ENCODE results near the gene SRRM2.

Gene SRRM2

DNA sequence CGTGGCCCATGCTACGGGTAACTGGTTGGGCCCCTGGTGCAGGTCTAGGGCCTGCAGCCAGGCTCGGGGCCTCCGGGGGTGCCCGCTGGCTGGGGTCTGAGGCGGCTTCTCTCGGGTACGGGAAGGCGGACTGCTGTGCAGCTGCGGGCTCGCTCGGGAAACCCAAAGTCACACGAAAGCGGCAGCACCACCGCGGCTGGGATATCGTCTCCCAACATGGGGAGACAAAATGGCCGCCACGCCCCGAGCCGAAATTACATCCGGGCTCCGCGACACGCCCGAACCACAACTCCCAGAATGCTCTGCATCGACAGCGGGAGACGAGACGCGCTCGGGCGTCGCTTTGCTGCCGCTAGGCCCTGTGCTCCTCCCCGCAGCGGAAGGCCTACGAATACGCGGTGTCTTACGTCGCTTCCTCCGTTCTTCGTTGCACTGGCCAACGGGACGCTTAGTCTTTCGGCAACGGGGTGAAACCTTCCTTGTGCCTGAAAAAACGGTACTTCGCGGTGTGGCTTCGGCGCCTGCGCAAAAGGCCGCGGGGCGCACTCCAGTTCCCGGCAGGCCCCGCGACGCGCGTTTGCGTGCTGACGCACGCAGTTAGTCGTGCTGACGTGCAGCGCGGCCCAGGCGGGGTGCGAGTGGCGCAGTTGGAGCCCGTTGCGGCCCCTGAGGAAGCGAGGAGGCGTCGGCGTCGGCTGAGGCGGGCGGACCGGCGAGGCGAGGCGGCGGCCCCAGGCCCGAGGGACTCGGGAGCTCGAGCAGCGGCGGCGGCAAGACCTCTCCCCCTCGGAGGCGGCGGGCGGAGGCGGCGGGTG lies at the start of gene SRRM2:
Gene SRRM2 (plus strand): TSS at position 604 of the 815 bp plus-strand sequence. CDS start 3,727 bp downstream, outside the sequence.
- peak; percentile 95 to 100 for DNase-seq

DNA sequence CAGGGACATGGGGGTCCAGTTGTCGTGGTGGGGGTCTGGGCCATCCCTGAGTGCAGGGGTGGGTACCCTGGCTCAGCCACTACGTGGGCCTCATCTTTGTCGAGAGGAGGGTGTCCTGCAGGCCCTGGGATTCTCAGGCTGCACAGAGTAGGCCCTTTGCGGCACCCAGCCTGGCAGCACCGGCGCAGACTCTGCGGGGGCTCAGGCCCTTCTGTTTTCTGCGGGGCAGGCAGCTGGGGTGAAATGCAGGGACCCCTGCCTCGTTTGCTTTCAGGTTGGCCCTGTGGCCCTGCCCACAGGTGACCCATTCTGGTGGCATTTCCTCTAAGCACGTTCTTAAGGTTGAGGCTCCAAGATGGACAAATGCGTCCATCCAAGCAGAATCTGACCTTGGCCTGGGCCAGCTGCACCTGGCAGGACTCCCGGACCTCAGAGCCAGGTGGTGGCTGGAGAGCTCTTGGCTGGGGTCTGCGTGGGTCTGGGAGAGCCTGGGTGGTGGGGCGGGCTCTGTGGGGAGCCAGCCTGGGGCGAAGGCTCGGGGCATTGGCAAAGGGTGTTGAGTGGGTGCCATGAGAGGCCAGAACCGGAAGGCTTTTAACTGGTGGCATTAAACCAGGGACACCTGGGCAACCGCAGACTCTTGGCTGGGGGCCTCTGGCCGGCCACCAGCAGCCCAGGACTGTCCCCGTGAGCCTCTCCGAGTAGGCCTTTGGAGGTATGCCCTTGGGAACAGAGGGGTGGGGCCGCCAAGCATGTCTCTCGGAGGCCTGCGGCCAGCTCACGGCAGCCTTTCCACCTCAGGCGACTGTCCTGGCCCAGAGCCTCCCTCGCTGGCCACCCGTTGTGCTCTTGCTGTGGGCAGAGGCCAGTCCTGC lies 49.3 kb upstream of the SRRM2 start:
- DNase-seq, result no peak

DNA sequence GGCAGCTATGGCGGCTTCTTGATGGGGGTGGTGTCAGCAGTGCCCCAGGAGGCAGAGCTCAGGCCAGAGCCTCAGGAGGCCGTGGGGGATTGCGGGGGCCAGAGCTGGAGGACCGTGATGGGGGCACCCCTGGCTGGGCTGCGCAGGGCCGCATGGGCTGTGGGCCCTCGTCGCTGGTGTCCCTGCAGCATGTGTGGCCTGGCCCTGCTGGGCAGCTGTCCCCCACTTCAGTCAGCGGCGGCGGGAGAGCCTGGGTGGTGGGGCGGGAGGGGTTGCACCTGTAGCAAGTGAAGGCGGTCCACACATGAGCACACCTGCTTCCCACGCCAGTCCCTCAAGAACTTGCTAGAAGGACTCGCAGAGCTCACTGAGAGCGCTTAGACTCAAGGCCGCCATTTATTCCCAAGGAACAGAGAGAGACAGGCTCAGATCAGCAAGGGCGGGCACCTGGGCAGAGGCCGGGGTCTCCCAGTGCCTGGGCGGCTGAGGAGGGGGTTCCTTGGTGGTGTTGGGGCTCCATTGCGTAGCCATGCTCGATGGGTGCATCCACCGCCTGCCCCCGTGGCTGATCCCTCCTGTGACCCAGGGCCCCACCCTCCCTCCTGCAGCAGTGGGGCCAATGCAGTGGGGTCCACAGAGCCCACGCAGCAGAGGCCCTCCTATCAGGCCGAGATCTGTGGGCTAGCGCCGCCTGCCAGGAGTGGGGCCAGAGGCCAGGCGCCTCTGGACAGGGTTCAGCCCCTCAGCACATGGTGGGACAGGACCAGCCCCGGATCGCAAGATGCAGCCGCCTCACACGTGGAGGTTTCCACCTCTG lies 48.1 kb upstream of the SRRM2 start:
- DNase-seq, result no peak

DNA sequence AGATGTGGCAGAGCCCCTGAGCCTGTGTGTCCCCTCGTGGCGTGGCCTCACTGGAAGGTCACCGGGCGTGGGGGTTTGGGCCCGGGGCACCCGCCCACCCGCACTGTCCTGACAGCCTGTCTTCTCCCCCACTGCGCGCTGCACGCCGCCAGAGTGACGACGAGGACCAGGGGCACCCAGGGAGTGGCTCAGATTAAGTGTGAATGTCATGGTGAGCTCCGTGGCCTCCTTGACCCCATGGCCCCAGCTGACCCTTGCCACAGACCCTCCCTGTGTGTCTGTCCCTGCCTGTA lies 47.5 kb upstream of the SRRM2 start:
- no peak for DNase-seq

DNA sequence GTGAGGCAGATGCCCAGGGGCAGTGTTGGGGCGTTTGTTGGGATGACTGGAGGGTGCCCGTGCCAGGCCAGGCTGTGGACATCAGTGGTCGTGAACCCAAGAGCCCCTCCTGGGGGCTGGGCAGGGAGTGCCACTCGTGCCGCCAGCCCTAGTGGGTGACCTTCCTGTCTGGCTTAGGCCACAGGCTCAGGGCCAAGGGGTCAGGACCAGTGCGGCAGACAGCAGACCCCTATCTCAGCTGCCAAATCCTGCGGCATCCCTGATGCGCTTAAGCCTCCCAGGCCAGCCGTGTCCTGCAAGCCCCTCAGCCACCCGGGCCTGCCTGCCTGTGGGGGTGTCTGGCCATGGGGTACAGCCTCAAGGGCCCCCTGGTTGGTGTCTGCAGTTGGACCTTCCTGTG lies 47.1 kb upstream of the SRRM2 start:
- DNase-seq, result no peak

DNA sequence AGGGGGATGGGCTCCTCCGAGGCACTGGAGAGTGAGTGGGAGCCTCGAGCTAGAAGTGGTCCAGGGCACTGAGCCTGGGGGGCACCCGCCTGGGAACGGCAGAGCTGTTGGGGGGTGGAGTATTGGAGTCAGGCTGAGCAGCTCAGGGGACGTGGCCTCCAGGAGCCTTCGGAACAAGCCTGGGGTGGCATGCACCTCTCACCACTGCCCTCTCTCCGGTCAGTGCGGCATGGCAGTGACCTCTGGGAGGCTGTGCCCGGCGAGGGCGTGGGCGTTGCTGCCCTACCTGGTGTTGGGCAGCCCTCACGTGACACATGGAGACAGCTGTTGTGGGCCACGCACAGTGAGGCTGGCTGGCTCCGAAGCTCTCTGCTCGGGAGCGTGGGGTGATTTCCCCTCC lies 46.4 kb upstream of the SRRM2 start:
- DNase-seq, result no peak

DNA sequence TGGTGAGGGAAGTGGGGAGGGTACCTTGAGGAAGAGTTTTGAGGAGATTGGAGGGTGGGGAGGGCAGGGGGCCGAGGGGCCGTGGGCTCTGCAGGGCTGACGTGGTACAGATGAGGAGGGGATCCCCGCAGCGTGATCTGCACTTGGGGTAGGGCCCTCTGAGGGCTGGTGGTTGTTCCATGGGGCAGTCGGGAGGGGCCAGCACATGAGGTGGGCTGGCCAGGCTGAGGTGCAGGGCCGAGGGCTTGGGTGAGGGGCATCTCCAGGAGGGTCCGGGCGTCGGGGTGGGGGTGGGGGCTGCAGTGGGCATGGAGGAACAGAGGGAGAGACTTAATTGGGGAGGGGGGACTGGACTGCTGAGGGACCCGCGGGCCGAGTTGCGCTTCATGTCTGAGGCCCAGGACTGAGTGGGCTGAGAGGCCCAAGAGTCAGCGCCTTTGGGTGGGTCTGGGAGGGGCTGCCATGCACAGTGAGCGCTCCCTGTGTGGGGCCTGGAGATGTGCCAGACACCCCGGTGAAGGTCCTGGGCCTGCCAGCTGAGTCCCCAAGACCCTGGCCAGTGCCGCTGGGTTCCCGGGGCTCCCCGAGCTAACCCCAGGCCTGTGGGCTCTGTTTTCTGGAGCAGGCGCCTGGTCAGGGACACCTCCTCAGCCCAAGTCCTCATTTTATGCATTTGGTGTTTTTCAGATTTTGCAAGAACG lies 45.7 kb upstream of the SRRM2 start:
- no peak for DNase-seq

DNA sequence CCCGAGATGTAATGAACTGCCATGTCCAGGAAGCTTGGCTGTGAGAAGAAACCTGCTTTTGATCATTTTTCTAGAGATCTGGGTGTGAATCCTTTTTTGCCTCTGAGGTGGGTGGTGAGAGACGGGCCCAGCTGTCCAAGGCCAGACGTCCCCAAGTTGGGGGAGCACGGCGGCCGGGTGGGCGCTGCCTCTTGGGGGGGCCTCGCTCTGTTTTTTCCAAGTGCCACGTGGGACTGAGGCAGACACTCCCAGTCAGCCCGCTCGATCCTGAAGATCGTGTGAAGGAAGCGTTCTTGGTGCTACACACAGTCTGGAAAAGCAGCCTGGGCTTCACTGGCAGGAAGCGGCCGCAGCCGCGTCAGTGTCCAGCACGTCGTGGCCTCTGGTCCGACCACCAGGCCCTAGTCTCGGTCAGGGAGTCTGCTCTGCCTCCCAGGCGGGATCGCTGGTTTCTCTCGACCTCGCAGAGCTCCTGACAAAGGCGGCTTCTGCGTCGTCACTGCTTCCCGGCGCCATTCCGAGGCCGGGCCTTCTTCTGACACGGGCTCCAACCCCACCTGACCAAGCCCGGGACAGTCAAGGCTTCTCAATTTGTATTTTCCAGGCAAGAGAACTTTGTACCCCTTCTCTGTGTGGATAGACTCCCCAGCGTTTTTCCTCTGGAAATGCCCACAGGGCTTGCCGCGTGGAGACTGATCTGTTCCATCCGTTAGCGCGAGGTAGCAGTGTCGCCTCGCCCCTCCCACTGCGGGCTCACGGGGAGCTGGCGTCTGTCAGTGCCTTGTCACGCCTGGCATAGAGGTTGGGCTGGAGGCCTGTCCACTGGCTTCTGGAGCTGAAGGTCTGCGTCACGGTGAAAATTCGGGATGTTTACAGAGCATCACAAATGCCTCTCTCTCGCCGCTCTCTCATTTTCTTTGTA lies 44.8 kb upstream of the SRRM2 start:
- DNase-seq, result no peak

DNA sequence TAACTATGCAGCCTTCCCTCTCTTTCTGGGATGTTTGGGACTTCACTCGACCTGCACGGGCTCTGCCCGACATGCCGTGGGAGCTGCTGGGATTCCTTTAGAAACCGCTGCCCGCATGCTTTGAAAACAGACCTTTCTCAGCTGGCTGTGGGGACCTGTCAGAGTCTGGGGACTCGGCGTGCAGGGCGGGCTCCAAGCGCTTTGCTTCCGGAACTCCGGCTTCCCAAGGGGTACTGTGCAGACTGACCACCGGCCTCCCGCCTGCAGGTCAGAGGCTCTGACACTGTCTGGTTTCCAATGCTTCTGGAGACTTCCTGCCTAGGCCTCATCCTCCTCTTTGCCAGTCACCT lies 44.2 kb upstream of the SRRM2 start:
- DNase-seq, result no peak

DNA sequence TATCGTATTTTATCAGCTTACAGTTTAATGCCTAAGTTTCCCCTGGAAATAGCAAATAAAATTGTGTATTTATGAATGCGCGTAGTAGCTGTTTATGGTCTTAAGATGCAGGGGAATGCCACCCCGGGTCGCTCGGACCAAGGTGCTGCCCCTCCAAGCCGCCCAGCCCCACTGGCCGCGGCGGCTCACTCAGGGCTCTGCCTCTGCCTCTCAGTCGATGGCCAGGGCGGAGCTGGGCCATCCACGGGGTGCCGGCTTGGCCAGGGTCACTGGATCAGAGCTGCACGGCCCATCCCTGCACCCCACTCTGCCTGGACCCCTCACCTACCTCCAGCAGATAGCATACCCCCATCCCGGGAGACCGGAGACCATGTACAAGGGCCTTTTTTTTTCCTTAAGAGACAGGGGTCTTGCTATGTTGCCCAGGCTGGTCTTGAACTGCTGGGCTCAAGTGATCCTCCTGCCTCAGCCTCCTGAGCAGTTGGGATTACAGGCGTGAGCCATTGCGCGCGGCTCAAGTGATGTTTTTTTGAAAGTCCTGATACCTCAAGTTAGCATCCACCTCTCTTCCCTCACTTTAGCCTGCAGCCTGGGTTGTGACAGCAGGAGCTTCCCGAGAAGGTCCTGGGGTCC lies 43.4 kb upstream of the SRRM2 start:
- DNase-seq, result no peak

DNA sequence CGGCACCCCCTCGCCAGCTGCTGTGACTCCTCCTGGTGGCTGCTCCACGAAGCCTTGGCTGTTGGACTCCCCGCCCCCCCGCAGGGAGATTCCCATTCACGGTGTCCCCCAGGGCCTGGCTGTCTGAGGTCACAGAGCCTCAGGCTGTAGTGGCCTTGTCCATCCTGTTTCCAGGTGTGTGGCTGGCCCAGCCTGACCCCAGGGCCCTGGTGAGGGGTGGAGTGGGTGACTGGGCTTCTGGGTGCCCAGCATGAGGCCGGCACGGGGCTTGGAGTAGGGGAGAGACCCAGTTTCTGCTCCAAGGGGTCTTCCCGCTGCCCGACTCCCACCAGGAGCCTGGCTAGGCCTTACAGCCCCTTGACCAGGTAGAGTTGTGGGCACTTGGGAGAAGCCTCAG lies 42.9 kb upstream of the SRRM2 start:
- no peak for DNase-seq

DNA sequence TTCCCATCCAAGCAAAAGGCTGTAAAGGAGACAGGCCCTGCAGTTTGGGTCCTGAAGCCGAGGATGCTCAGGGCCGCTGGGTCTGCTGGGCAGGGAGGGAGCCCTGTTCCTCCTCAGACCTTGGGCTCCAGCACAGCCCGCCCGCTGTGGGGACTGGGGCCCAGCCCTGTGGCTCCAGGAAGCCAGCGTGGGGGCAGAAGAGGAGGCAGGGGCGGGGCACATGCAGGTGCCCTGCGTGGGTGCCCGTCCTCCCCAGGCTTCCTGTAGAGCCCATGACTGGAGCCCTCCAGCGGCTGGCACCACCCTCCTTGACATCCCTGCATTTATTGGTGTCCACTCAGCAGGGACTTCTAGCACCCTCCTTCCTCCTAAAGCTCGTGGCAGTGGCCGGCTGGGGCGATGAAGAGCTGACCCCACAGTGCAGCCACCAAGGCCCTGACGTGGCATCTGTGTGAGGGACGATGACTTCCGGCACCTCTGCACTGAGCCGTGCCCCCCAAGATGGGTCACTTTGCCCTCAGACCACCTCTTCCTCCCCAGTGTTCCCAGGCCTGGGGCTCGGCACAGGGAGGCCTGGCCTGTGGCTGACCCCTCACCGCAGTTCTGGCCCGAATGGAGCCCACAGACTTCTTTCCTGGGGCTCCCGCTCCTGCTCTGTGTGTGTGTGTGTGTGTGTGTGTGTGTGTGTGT lies 42.3 kb upstream of the SRRM2 start:
- DNase-seq, result no peak

DNA sequence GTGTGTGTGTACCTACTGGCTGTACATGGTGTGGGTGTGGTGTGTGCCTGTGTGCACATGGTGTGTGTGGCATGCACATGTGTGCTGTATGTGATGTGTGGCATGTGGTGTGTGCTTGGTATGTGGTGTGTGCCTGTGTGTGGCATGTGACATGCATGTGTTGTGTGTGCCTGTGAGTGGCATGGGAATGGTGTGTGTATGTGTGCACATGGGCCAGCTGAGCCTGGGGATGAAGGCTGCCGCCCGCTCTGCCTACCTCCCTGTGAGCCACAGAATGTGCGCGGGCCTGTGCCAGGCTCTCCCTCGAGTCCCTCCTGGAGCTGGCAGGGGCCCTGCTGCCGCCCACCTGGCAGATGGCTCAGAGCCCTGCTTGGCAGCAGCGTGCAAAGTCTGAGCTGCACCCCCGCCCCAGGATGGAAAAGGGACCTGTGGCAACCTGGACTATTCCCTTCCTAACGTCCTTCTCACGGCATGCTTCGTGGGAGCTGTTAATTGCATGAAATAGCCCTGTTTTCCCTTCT lies 41.7 kb upstream of the SRRM2 start:
- DNase-seq, result no peak

DNA sequence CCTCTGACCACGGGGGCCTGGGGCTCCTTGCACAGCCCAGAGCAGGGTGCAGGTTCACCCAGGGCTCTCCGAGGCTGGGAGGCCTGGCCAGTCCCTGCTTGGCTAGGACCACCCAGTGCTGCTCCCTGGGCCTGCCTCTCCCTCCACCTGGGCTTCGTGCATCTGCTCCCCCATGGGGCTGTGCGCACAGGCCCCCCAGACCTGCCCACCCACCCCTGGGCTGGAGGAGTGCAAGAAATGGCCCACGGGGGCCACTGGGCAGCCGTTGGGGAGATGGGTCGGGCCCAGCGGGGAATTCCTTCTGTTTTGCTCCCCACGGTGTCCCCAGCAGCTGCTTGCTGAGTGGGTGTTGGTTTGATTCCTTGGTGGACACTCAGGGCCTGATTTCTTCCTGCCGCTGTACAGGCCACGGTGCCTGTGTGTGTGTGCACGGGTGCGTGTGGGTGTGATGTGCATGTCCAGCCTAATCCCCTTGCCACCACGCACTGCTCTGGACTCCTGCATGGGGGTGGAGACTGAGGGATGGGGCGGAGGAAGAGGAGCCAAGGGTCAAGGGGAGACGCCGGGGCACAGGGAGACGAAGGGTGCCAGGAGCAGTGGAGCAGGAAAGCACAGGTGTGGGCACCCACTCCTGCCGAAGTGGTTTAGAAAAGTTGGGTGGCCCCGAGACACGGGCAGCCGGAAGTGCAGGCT lies 40.9 kb upstream of the SRRM2 start:
- no peak for DNase-seq

DNA sequence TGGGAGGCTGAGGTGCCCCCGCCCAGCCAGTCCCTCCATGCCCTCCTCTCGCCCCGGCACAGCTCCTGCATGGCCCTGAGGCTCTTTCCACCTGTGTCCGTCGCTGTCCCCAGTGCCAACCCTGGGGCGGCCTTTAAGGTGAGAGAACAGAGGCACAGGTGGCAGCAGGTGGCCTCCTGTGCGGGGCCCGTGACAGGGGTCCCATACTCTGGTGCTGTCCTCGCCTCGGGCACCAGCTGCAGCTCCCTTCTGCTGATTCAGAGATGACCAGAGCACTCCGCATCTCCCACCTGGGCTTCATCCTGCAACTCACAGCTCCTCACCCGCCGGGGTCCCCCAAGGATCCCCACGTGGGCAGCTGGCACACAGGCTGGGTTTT lies 40.4 kb upstream of the SRRM2 start:
- no peak for DNase-seq

DNA sequence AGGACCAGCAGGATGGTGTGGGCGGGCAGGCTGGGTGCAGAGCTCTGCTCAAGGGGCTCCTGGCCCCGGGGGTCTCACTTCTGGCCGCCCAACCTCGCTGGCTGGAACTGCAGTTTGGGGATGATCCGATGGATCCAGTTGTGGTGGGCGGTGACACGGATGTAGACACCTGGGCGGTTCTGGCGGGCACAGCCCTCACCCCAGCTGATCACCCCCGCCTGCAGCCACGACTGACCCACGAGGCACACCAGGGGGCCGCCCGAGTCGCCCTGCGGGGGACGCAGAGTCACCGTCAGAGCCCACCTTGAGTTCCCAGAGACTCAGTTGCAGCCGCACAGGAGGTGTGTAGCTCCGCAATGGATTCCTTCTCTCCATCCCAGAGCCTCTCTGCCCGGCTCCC lies 39.9 kb upstream of the SRRM2 start:
- DNase-seq, result no peak

DNA sequence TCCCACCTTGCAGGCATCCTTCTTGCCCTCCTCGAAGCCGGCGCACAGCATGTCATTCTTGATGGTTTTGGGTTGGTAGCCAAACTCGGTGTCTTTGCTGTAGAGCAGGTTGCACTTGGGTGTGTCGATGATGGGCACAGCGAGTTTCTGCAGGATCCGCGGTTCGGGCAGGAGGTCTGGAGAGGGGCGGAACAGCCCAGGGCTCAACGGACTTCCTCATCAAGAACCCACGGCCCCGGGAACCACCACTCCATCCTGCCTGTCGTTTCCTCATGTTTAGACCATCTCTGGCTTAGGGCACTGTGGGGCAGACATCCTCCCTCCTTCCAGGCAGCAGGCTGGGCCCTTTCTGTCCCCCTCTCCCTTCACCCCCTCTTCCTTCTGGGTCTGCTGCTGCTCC lies 38.9 kb upstream of the SRRM2 start:
- no peak for DNase-seq

DNA sequence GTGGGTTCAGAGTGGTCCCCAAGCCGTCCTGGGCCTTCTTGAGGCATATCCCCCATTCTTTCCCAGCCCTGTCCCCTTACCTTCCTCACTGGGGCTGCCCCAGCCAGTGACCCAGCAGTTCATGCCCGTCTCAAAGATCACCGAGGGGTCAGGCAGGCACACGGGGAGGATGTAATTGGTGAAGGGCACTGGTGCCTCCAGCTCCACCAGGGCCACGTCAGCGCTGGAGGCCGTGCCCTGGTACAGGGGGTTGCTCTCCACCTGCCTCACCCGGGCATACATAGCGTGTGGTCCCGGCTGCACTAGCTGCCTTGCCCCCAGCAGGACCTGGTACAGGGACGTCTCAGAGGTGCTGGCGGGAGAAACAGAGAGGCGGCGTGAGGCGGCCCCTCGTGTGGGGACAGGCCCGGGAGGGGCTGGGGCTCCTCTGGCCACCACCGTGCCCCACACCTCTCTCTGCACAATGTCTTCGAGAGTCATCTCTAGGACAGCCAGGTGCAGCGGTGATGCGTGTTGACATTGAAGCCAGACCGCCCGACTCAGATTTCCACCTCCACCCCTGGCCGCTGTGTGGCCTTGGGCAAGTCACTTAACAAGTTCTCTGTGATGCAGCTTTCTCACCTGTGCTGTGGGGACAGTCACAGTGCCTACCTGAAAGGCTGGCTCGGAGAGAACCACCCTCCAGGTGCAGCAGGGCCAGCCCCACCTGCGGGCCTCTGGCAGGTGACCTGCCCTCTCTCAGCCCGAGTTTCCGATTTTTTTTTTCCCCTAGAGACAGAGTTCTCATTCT lies 38.3 kb upstream of the SRRM2 start:
- DNase-seq, result peak in 1 of 2 experiments; percentile 9

DNA sequence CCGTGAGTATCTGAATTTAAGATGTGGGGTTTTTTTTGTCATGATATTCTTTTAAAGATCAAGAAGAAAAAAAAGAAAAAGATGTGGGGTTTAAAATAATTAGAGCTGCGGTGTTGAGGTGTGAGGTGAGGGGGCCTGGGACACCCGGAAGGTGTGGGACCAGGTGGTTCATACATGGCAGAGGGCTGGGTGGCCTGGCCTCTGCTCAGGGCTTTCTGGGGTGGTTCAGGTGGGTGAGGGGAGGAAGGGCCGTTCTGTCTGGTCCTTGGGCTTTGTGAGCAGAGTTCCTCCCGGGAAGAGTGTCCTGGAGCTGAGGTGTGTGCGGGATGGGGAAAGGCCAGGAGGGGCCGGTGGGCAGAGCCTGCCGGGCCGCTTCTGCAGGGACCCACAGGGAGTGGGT lies 37.4 kb upstream of the SRRM2 start:
- DNase-seq, result no peak

Data from NCI-H187 (cell line).